A549 (cell line): Measurements from ENCODE around the gene SSX2IP.

Experiments used
- CHD4 ChIP-seq: fragments of 200-600 bp; sonication (generic); IDR thresholded peaks from 2 replicates; pipeline ENCODE4 v1.6.1; 2016; ENCODE audit warnings: antibody characterized with exemption, mild to moderate bottlenecking, borderline replicate concordance
- SMC3 ChIP-seq: fragments of >200 bp; sonication (Bioruptor Twin); formaldehyde crosslinking; IDR thresholded peaks from 3 replicates; pipeline ENCODE4 v1.6.1; 2018; ENCODE audit warnings: inconsistent platforms
- SREBF2 ChIP-seq: fragments of 450-650 bp; IDR thresholded peaks from 2 replicates; pipeline ENCODE4 v1.6.1; 2014; ENCODE audit warnings: mild to moderate bottlenecking, moderate library complexity
- TF ChIP-seq, protein P1 (sequence below): fragments of >200 bp; sonication (Bioruptor Twin); formaldehyde crosslinking; IDR thresholded peaks from 3 replicates; pipeline ENCODE4 v1.5.1; 2016
- TF ChIP-seq, protein P2 (sequence below): IDR thresholded peaks from 2 replicates; pipeline ENCODE4 v1.6.1; 2012

DNA sequence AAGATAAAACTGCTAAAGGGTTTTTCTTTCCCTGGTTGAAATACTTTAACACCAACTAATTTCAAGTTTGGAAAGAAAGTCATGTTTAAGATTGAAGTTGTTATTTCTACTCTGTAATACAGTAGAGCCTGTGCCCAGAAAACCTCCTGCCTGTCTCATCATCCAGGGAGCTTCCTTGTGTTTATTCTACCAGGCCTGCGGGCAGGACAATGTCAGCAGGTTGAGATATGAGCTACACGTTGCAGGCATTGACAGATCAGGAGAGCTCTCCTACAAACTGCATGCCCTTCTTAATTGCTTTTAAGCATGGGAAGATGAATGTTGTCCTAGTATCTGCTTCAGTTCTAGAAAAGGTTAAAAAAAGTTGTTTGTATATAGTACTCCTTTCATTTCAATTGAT lies 72.9 kb downstream of the SSX2IP start:
- TF ChIP-seq, protein P1, sequence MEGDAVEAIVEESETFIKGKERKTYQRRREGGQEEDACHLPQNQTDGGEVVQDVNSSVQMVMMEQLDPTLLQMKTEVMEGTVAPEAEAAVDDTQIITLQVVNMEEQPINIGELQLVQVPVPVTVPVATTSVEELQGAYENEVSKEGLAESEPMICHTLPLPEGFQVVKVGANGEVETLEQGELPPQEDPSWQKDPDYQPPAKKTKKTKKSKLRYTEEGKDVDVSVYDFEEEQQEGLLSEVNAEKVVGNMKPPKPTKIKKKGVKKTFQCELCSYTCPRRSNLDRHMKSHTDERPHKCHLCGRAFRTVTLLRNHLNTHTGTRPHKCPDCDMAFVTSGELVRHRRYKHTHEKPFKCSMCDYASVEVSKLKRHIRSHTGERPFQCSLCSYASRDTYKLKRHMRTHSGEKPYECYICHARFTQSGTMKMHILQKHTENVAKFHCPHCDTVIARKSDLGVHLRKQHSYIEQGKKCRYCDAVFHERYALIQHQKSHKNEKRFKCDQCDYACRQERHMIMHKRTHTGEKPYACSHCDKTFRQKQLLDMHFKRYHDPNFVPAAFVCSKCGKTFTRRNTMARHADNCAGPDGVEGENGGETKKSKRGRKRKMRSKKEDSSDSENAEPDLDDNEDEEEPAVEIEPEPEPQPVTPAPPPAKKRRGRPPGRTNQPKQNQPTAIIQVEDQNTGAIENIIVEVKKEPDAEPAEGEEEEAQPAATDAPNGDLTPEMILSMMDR = no peak
- TF ChIP-seq SREBF2 (no peak), CHD4 (no peak), SMC3 (no peak)
- TF ChIP-seq, protein P2, sequence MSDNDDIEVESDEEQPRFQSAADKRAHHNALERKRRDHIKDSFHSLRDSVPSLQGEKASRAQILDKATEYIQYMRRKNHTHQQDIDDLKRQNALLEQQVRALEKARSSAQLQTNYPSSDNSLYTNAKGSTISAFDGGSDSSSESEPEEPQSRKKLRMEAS = no peak
